H1 (cell line): ENCODE data around the gene ENDOV. TPM values are rescaled to one million over a fixed set of nuclear protein-coding genes. Genes with fewer than 3 reads are reported as not detected.

Experiments used
- CTCF ChIA-PET: fragments of 300-600 bp; sonication (Branson Sonifier 250); formaldehyde crosslinking; loops from one replicate; lab custom pipeline; 2021; ENCODE audit not compliant: partially characterized antibody; lab: Charles Lee
- POLR2A ChIA-PET: fragments of 300-600 bp; sonication (Branson Sonifier 250); formaldehyde crosslinking; loops from one replicate; lab custom pipeline; 2021; ENCODE audit warnings: inconsistent platforms; ENCODE audit not compliant: partially characterized antibody; lab: Charles Lee
- DNase-seq, 2 experiments: peaks; one replicate each; pipeline versions ENCODE4 v3.0.0 to v3.0.0-alpha.2; 2010 to 2022; ENCODE audit warnings: low spot score in 2 of 2, low read depth in 1 of 2, mixed read lengths in 1 of 2
- FAIRE-seq: peaks from 2 replicates; lab custom pipeline; 2011; peaks lifted over from hg19 to GRCh38; lab: Jason Lieb, UNC
- H2AFZ ChIP-seq: 2 replicates; pipeline ENCODE4 v1.8.1; 2012; ENCODE audit warnings: low read length, inconsistent platforms
- H2AK5ac ChIP-seq: 2 replicates; pipeline ENCODE4 v1.6.1; 2013; ENCODE audit warnings: low read depth, low read length
- H2BK120ac ChIP-seq: replicated peaks from 2 replicates; pipeline ENCODE3; 2013; ENCODE audit warnings: low read depth, low read length, inconsistent platforms
- H2BK12ac ChIP-seq: 2 replicates; pipeline ENCODE4 v1.6.1; 2013; ENCODE audit warnings: low read depth, low read length
- H2BK15ac ChIP-seq: 2 replicates; pipeline ENCODE4 v1.6.1; 2013; ENCODE audit warnings: low read length
- H2BK20ac ChIP-seq: 2 replicates; pipeline ENCODE4 v1.6.1; 2013; ENCODE audit warnings: low read length
- H2BK5ac ChIP-seq: 2 replicates; pipeline ENCODE4 v1.6.1; 2013; ENCODE audit warnings: low read depth, low read length
- H3K14ac ChIP-seq: 2 replicates; pipeline ENCODE4 v1.6.1; 2013; ENCODE audit warnings: inconsistent platforms; ENCODE audit not compliant: insufficient read length
- H3K18ac ChIP-seq: 2 replicates; pipeline ENCODE4 v1.6.1; 2013; ENCODE audit warnings: low read length; ENCODE audit errors: extremely low read depth
- H3K23ac ChIP-seq: 2 replicates; pipeline ENCODE4 v1.6.1; 2013; ENCODE audit warnings: inconsistent platforms; ENCODE audit not compliant: insufficient read length
- H3K23me2 ChIP-seq: 2 replicates; pipeline ENCODE4 v1.6.1; 2013; ENCODE audit warnings: low read depth, low read length
- H3K27ac ChIP-seq: 2 replicates; pipeline ENCODE4 v1.6.1; 2011; ENCODE audit warnings: low read depth, low read length, inconsistent platforms
- H3K27me3 ChIP-seq, 4 experiments: replicated peaks in 1 of 4; 1 replicate in 1 of 4; 2 replicates in 3 of 4; pipeline versions ENCODE4 v1.6.1 to v1.8.1; 2011 to 2013; ENCODE audit warnings: low read length in 3 of 4, mild to moderate bottlenecking in 3 of 4, inconsistent platforms in 2 of 4, mixed read lengths in 2 of 4, moderate library complexity in 1 of 4; ENCODE audit not compliant: control insufficient read depth in 3 of 4, insufficient read depth in 3 of 4; ENCODE audit errors: extremely low read depth in 1 of 4
- H3K36me3 ChIP-seq, 4 experiments: 2 replicates each; pipeline versions ENCODE4 v1.6.1 to v1.8.1; 2011 to 2013; ENCODE audit warnings: mild to moderate bottlenecking in 4 of 4, low read length in 3 of 4, moderate library complexity in 2 of 4, control low read depth in 1 of 4, inconsistent platforms in 1 of 4; ENCODE audit not compliant: insufficient read depth in 4 of 4, control insufficient read depth in 2 of 4
- H3K4ac ChIP-seq: replicated peaks from 2 replicates; pipeline ENCODE3; 2013; ENCODE audit warnings: low read length, low read depth, mixed read lengths, inconsistent platforms; ENCODE audit not compliant: insufficient read length
- H3K4me1 ChIP-seq, 4 experiments: replicated peaks in 1 of 4; 1 replicate in 1 of 4; 2 replicates in 3 of 4; pipeline versions ENCODE4 v1.6.1 to v1.8.1; 2011 to 2013; ENCODE audit warnings: low read length in 3 of 4, inconsistent platforms in 2 of 4, mixed read lengths in 1 of 4; ENCODE audit not compliant: insufficient read depth in 4 of 4, control insufficient read depth in 3 of 4
- H3K4me2 ChIP-seq, 2 experiments: 2 replicates each; pipeline versions ENCODE4 v1.6.1 to v1.8.1; 2011 to 2013; ENCODE audit warnings: low read depth in 2 of 2, low read length in 2 of 2, control low read depth in 1 of 2, inconsistent platforms in 1 of 2, mild to moderate bottlenecking in 1 of 2; ENCODE audit not compliant: insufficient read depth in 1 of 2
- H3K4me3 ChIP-seq, 4 experiments: fragments of 200-600, 300-600 bp in 1 of 4; sonication (generic), shearing (Covaris generic), sonication (Bioruptor Twin) in 1 of 4; 2 replicates each; pipeline versions ENCODE4 v1.5.1 to v1.8.1; 2011 to 2016; ENCODE audit warnings: low read length in 4 of 4, low read depth in 3 of 4, control low read depth in 2 of 4, inconsistent platforms in 2 of 4, mild to moderate bottlenecking in 2 of 4, mixed read lengths in 1 of 4, moderate library complexity in 1 of 4; ENCODE audit not compliant: insufficient read depth in 2 of 4; ENCODE audit errors: extremely low read depth in 1 of 4
- H3K56ac ChIP-seq: replicated peaks from 2 replicates; pipeline ENCODE3; 2013; ENCODE audit warnings: low read depth, mild to moderate bottlenecking, mixed read lengths, low read length, inconsistent platforms; ENCODE audit not compliant: insufficient read length
- H3K79me1 ChIP-seq: 2 replicates; pipeline ENCODE4 v1.6.1; 2013; ENCODE audit warnings: low read depth, low read length, control low read depth
- H3K79me2 ChIP-seq, 2 experiments: 2 replicates each; pipeline versions ENCODE4 v1.6.1 to v1.8.1; 2012 to 2013; ENCODE audit warnings: low read length in 2 of 2, mild to moderate bottlenecking in 2 of 2, inconsistent platforms in 1 of 2; ENCODE audit not compliant: insufficient read depth in 2 of 2, control insufficient read depth in 1 of 2
- H3K9ac ChIP-seq, 4 experiments: replicated peaks in 1 of 4; 1 replicate in 1 of 4; 2 replicates in 3 of 4; pipeline versions ENCODE4 v1.6.1 to v1.8.1; 2011 to 2013; ENCODE audit warnings: low read depth in 3 of 4, low read length in 3 of 4, control low read depth in 2 of 4, mild to moderate bottlenecking in 2 of 4, moderate library complexity in 2 of 4, inconsistent platforms in 1 of 4; ENCODE audit errors: extremely low read depth in 1 of 4
- H3K9me3 ChIP-seq, 2 experiments: 2 replicates each; pipeline versions ENCODE4 v1.6.1 to v1.8.1; 2012 to 2013; ENCODE audit warnings: mild to moderate bottlenecking in 2 of 2, moderate library complexity in 2 of 2, control low read depth in 1 of 2, inconsistent platforms in 1 of 2, low read depth in 1 of 2, low read length in 1 of 2, mixed read lengths in 1 of 2; ENCODE audit not compliant: insufficient read depth in 2 of 2
- H4K20me1 ChIP-seq, 2 experiments: replicated peaks in 1 of 2; 2 replicates each; pipeline versions ENCODE3 to v1.8.1; 2011 to 2013; ENCODE audit warnings: inconsistent platforms in 2 of 2, low read length in 2 of 2, mild to moderate bottlenecking in 1 of 2; ENCODE audit not compliant: insufficient read depth in 2 of 2, control insufficient read depth in 1 of 2
- H4K5ac ChIP-seq: 2 replicates; pipeline ENCODE4 v1.6.1; 2013; ENCODE audit warnings: low read length, low read depth, mixed read lengths, inconsistent platforms; ENCODE audit not compliant: insufficient read length
- H4K8ac ChIP-seq: 2 replicates; pipeline ENCODE4 v1.8.0; 2013; ENCODE audit warnings: mild to moderate bottlenecking, moderate library complexity, low read length, inconsistent platforms; ENCODE audit not compliant: insufficient read depth; ENCODE audit errors: extremely low read depth
- H4K91ac ChIP-seq: replicated peaks from 2 replicates; pipeline ENCODE3; 2013; ENCODE audit warnings: low read length, mixed read lengths, inconsistent platforms; ENCODE audit not compliant: insufficient read length
- GABPA ChIP-seq: IDR thresholded peaks from 2 replicates; pipeline ENCODE4 v1.6.1; 2011; ENCODE audit warnings: mild to moderate bottlenecking, low read length, moderate library complexity, borderline replicate concordance; ENCODE audit not compliant: insufficient read depth
- SAP30 ChIP-seq: fragments of 300-600 bp; sonication (generic); IDR thresholded peaks from 2 replicates; pipeline ENCODE4 v1.7.1; 2012; ENCODE audit warnings: low read length, moderate library complexity, mild to moderate bottlenecking, inconsistent platforms; ENCODE audit not compliant: insufficient read depth, insufficient replicate concordance
- WGBS, 2 experiments: shearing (Covaris generic) in 1 of 2; methylation state at CpG; one replicate each; pipeline versions ENCODE4 v1.1.6 to v1.1.7; 2013 to 2015; ENCODE audit warnings: low lambda C conversion rate in 2 of 2, mixed read lengths in 2 of 2, inconsistent platforms in 1 of 2, low coverage in 1 of 2, missing lambda C conversion rate in 1 of 2; ENCODE audit not compliant: insufficient replicate concordance in 2 of 2, insufficient coverage in 1 of 2, insufficient read length in 1 of 2; ENCODE audit errors: extremely low coverage in 1 of 2, missing lambda C conversion rate in 1 of 2; 5-methylcytosine and 5-hydroxymethylcytosine counted together
- polyA plus RNA-seq, 7 experiments: library from polyadenylated mRNA; depleted of rRNA in 3 of 7; stranded (reverse) in 5 of 7; unstranded in 2 of 7; fragments of >200 nt in 5 of 7; fragments of 200-250 nt in 2 of 7; gene quantifications; 1 replicate in 5 of 7; 2 replicates in 1 of 7; 4 replicates in 1 of 7; pipeline versions ENCODE4 v1.2.1 to v1.2.3, GENCODE V29; 2011 to 2013; ENCODE audit warnings: missing spikeins in 2 of 7, mixed read lengths in 2 of 7
- total RNA-seq: library from RNA; stranded (reverse); fragmentation: NEBNext Ultra II Directional; extraction: Animal tissue kit (Norgen Biotek cat#: 25700); gene quantifications from 2 replicates; pipeline ENCODE4 v1.2.1, GENCODE V29; 2021

ENDOV gene
- total and polyA plus RNA-seq, 2 of the 8 experiments (the other 6 are each of a cell fraction or from before 2014, with no cell fraction given) = 10.6 to 13.3 TPM

GRCh38 chr17:80393961-80394360 is 21.0 kb upstream of the ENDOV start:
- TF ChIP-seq GABPA (no peak), SAP30 (no peak)
- no peaks in the 10 kb centered on the region for H3K79me2 ChIP-seq
- no peak overlapping the region for H3K14ac ChIP-seq
- 93% methylated on average over 4 of the region's 4 CpGs; no CpG with 5 or more reads in 1 of the 2 experiments for WGBS, 2 experiments
- no peak overlapping the region for H4K91ac ChIP-seq
- peaks cover 2 to 3% of the 10 kb centered on the region in 2 experiments for H4K20me1 ChIP-seq
- no peaks in the 10 kb centered on the region for H3K27me3 ChIP-seq
- H3K27ac ChIP-seq = no peak overlapping the region
- no peak overlapping the region for H4K5ac ChIP-seq
- no peak overlapping the region for H3K18ac ChIP-seq
- peaks cover 5 to 26% (median 10%) of the 10 kb centered on the region in 4 experiments; a peak in 6 of 8 replicates for H3K36me3 ChIP-seq
- no peak overlapping the region for H3K23ac ChIP-seq
- no peak overlapping the region for H3K56ac ChIP-seq
- no peak overlapping the region for H2BK120ac ChIP-seq
- no peak overlapping the region for H3K4ac ChIP-seq
- FAIRE-seq (no peak), DNase-seq (no peak)
- no peak overlapping the region for H2BK5ac ChIP-seq
- H2AFZ ChIP-seq = no peak overlapping the region
- no peaks in the 10 kb centered on the region for H3K79me1 ChIP-seq
- no peak overlapping the region for H2BK20ac ChIP-seq
- H2AK5ac ChIP-seq = no peak overlapping the region
- no peak overlapping the region for H3K4me3 ChIP-seq
- H4K8ac ChIP-seq = no peak overlapping the region
- POLR2A ChIA-PET = no interaction called here
- CTCF ChIA-PET = interaction anchor here (1.2 kb wide), 1 partner anchor 11 kb away, joined by 4 read pairs; no protein-coding TSS in a partner anchor
- H3K23me2 ChIP-seq = no peaks in the 10 kb centered on the region
- no peak overlapping the region for H3K9ac ChIP-seq
- H2BK15ac ChIP-seq = no peak overlapping the region
- peaks cover 0 to 12% (median 3%) of the 10 kb centered on the region in 4 experiments; a peak in 4 of 7 replicates for H3K4me1 ChIP-seq
- no peak overlapping the region for H3K4me2 ChIP-seq
- no peak overlapping the region for H2BK12ac ChIP-seq
- H3K9me3 ChIP-seq = no peaks in the 10 kb centered on the region
